Astrocyte (in vitro differentiated cells and primary cell): ENCODE data around the gene ASB7. TPM values are rescaled to one million over a fixed set of nuclear protein-coding genes. Genes with fewer than 3 reads are reported as not detected.
A peak's percentile ranks its signal among the peaks of the same experiment; 100 is the strongest.

Experiments used
- DNase-seq: peaks from one replicate; pipeline ENCODE4 v3.0.0-alpha.2; 2010; ENCODE audit warnings: low read depth
- FAIRE-seq: peaks from 2 replicates; lab custom pipeline; 2011; peaks lifted over from hg19 to GRCh38; lab: Jason Lieb, UNC
- H2AFZ ChIP-seq: 2 replicates; pipeline ENCODE4 v1.6.0; 2012; ENCODE audit warnings: low read depth, low read length, inconsistent platforms
- H3K27ac ChIP-seq: 2 replicates; pipeline ENCODE4 v1.5.1; 2011; ENCODE audit warnings: low read depth, low read length, inconsistent platforms
- H3K27me3 ChIP-seq: 2 replicates; pipeline ENCODE4 v1.6.0; 2011; ENCODE audit warnings: low read length, inconsistent platforms; ENCODE audit not compliant: insufficient read depth
- H3K36me3 ChIP-seq: 2 replicates; pipeline ENCODE4 v1.5.1; 2011; ENCODE audit warnings: low read length, inconsistent platforms; ENCODE audit not compliant: insufficient read depth
- H3K4me1 ChIP-seq: 2 replicates; pipeline ENCODE4 v1.5.1; 2011; ENCODE audit warnings: low read length, inconsistent platforms; ENCODE audit not compliant: insufficient read depth
- H3K4me2 ChIP-seq: 2 replicates; pipeline ENCODE4 v1.6.0; 2012; ENCODE audit warnings: low read length, inconsistent platforms
- H3K4me3 ChIP-seq: 2 replicates; pipeline ENCODE4 v1.5.1; 2011; ENCODE audit warnings: low read depth, mild to moderate bottlenecking, low read length, inconsistent platforms; ENCODE audit not compliant: insufficient read depth
- H3K79me2 ChIP-seq: 2 replicates; pipeline ENCODE4 v1.6.0; 2012; ENCODE audit warnings: mild to moderate bottlenecking, low read length, inconsistent platforms; ENCODE audit not compliant: insufficient read depth
- H3K9ac ChIP-seq: 2 replicates; pipeline ENCODE4 v1.6.0; 2012; ENCODE audit warnings: mild to moderate bottlenecking, low read length, inconsistent platforms
- H3K9me3 ChIP-seq: 2 replicates; pipeline ENCODE4 v1.5.1; 2012; ENCODE audit warnings: low read depth, mild to moderate bottlenecking, low read length, inconsistent platforms; ENCODE audit not compliant: insufficient read depth
- H4K20me1 ChIP-seq: 2 replicates; pipeline ENCODE4 v1.6.0; 2012; ENCODE audit warnings: low read length, inconsistent platforms; ENCODE audit not compliant: insufficient read depth
- H3K27ac Mint-ChIP-seq: one replicate; pipeline ENCODE4 v1.8.0; 2021; ENCODE audit warnings: mild to moderate bottlenecking, mixed read lengths; ENCODE audit not compliant: unreplicated experiment
- H3K27me3 Mint-ChIP-seq: one replicate; pipeline ENCODE4 v1.8.0; 2021; ENCODE audit warnings: low read depth, mixed read lengths; ENCODE audit not compliant: unreplicated experiment
- H3K36me3 Mint-ChIP-seq: one replicate; pipeline ENCODE4 v1.8.0; 2021; ENCODE audit warnings: low read depth, mixed read lengths; ENCODE audit not compliant: unreplicated experiment
- H3K4me1 Mint-ChIP-seq: one replicate; pipeline ENCODE4 v1.8.0; 2021; ENCODE audit warnings: low read depth, mixed read lengths; ENCODE audit not compliant: unreplicated experiment
- H3K4me3 Mint-ChIP-seq: one replicate; pipeline ENCODE4 v1.8.0; 2021; ENCODE audit warnings: mild to moderate bottlenecking, moderate library complexity, mixed read lengths; ENCODE audit not compliant: unreplicated experiment
- H3K9me3 Mint-ChIP-seq: one replicate; pipeline ENCODE4 v1.8.0; 2021; ENCODE audit warnings: mild to moderate bottlenecking, mixed read lengths; ENCODE audit not compliant: unreplicated experiment
- CTCF ChIP-seq: IDR thresholded peaks from 2 replicates; pipeline ENCODE4 v1.5.1; 2011; ENCODE audit warnings: low read depth, mild to moderate bottlenecking, inconsistent platforms, low read length, moderate library complexity; ENCODE audit not compliant: insufficient read depth
- EZH2 ChIP-seq: IDR thresholded peaks from 2 replicates; pipeline ENCODE4 v1.6.1; 2012; ENCODE audit warnings: mild to moderate bottlenecking, low read length, inconsistent platforms; ENCODE audit not compliant: insufficient read depth
- total RNA-seq: library from RNA; stranded (reverse); gene quantifications from 2 replicates; pipeline ENCODE4 v1.2.1, GENCODE V29; 2021

The ASB7 gene
- total RNA-seq, 1 donor from 2014 or later, result 14.4 TPM

- Mint-ChIP-seq H3K27ac (no peak overlapping the region), H3K27me3 (peaks cover 23% of the 10 kb centered on the region), H3K4me3 (no peak overlapping the region), H3K9me3 (no peaks in the 10 kb centered on the region), H3K36me3 (no peaks in the 10 kb centered on the region), H3K4me1 (peaks cover 2% of the 10 kb centered on the region)
- H3K27me3 ChIP-seq, result no peaks in the 10 kb centered on the region
- DNase-seq (no peak), FAIRE-seq (no peak)
- no peaks in the 10 kb centered on the region for H3K36me3 ChIP-seq
- no peaks in the 10 kb centered on the region for H4K20me1 ChIP-seq
- no peak overlapping the region for H3K9ac ChIP-seq
- H3K9me3 ChIP-seq, result no peaks in the 10 kb centered on the region
- H3K4me3 ChIP-seq, result no peak overlapping the region
- H2AFZ ChIP-seq, result no peak overlapping the region
- peak overlapping the region; percentile 63 for H3K4me2 ChIP-seq
- H3K79me2 ChIP-seq, result no peaks in the 10 kb centered on the region
- H3K27ac ChIP-seq, result no peak overlapping the region
- peaks cover 11% of the 10 kb centered on the region for H3K4me1 ChIP-seq
- TF ChIP-seq CTCF, result no peak
- TF ChIP-seq EZH2, result no peak
Observed at GRCh38 chr15:100663915-100664281, 61.5 kb downstream of the ASB7 start.

- no peaks in the 10 kb centered on the region for H3K79me2 ChIP-seq
- FAIRE-seq, result no peak
- no peak overlapping the region for H2AFZ ChIP-seq
- H3K9ac ChIP-seq, result no peak overlapping the region
- Mint-ChIP-seq H3K27ac (no peak overlapping the region), H3K4me3 (no peak overlapping the region), H3K4me1 (peaks cover 2% of the 10 kb centered on the region), H3K27me3 (peaks cover 26% of the 10 kb centered on the region), H3K9me3 (peaks cover 2% of the 10 kb centered on the region), H3K36me3 (no peaks in the 10 kb centered on the region)
- no peak for TF ChIP-seq EZH2
- TF ChIP-seq CTCF, result no peak
- H3K4me3 ChIP-seq, result no peak overlapping the region
- H3K27ac ChIP-seq, result no peak overlapping the region
- no peaks in the 10 kb centered on the region for H3K36me3 ChIP-seq
- no peak overlapping the region for H3K4me2 ChIP-seq
- H3K9me3 ChIP-seq, result no peaks in the 10 kb centered on the region
- peaks cover 11% of the 10 kb centered on the region for H3K4me1 ChIP-seq
- H4K20me1 ChIP-seq, result no peaks in the 10 kb centered on the region
- H3K27me3 ChIP-seq, result no peaks in the 10 kb centered on the region
- no peak for DNase-seq
Observed at GRCh38 chr15:100665570-100665969, 63.2 kb downstream of the ASB7 start.

GRCh38 chr15:100667405-100668347 is 65.3 kb downstream of the ASB7 start:
- no peaks in the 10 kb centered on the region for H4K20me1 ChIP-seq
- no peak overlapping the region for H3K27ac ChIP-seq
- Mint-ChIP-seq H3K27ac (no peak overlapping the region), H3K9me3 (peaks cover 2% of the 10 kb centered on the region), H3K4me3 (no peak overlapping the region), H3K36me3 (no peaks in the 10 kb centered on the region), H3K4me1 (peaks cover 2% of the 10 kb centered on the region), H3K27me3 (peaks cover 24% of the 10 kb centered on the region)
- H3K4me1 ChIP-seq, result peaks cover 11% of the 10 kb centered on the region
- H3K4me3 ChIP-seq, result no peak overlapping the region
- no peaks in the 10 kb centered on the region for H3K27me3 ChIP-seq
- peak overlapping the region; percentile 15 for H2AFZ ChIP-seq
- no peak overlapping the region for H3K9ac ChIP-seq
- H3K4me2 ChIP-seq, result no peak overlapping the region
- FAIRE-seq, result no peak
- no peaks in the 10 kb centered on the region for H3K79me2 ChIP-seq
- H3K36me3 ChIP-seq, result no peaks in the 10 kb centered on the region
- DNase-seq, result no peak
- TF ChIP-seq CTCF (no peak), EZH2 (no peak)
- H3K9me3 ChIP-seq, result no peaks in the 10 kb centered on the region
